Endothelial cell (in vitro differentiated cells): ENCODE measurements around the gene SV2B. TPM values are rescaled to one million over a fixed set of nuclear protein-coding genes. Genes with fewer than 3 reads are reported as not detected.

Experiments
- DNase-seq: peaks from one replicate; pipeline ENCODE4 v3.0.0; 2021; ENCODE audit warnings: low spot score
- H3K27ac Mint-ChIP-seq: one replicate; pipeline ENCODE4 v1.8.0; 2021; ENCODE audit warnings: mixed read lengths, inconsistent platforms; ENCODE audit not compliant: unreplicated experiment
- H3K27me3 Mint-ChIP-seq: one replicate; pipeline ENCODE4 v1.8.0; 2021; ENCODE audit warnings: mild to moderate bottlenecking, moderate library complexity, mixed read lengths, inconsistent platforms; ENCODE audit not compliant: unreplicated experiment
- H3K36me3 Mint-ChIP-seq: one replicate; pipeline ENCODE4 v1.8.0; 2021; ENCODE audit warnings: mild to moderate bottlenecking, low read depth, mixed read lengths, inconsistent platforms; ENCODE audit not compliant: unreplicated experiment
- H3K4me1 Mint-ChIP-seq: one replicate; pipeline ENCODE4 v1.8.0; 2021; ENCODE audit warnings: mild to moderate bottlenecking, mixed read lengths, inconsistent platforms; ENCODE audit not compliant: unreplicated experiment
- H3K4me3 Mint-ChIP-seq: one replicate; pipeline ENCODE4 v1.8.0; 2021; ENCODE audit warnings: mild to moderate bottlenecking, mixed read lengths, inconsistent platforms; ENCODE audit not compliant: unreplicated experiment
- H3K9me3 Mint-ChIP-seq: one replicate; pipeline ENCODE4 v1.8.0; 2021; ENCODE audit warnings: mixed read lengths, inconsistent platforms; ENCODE audit not compliant: unreplicated experiment
- total RNA-seq: library from RNA; stranded (reverse); fragmentation: NEBNext Ultra II Directional; extraction: Animal tissue kit (Norgen Biotek cat#: 25700); gene quantifications from one replicate; pipeline ENCODE4 v1.2.1, GENCODE V29; 2021; ENCODE audit not compliant: unreplicated experiment
- TF ChIP-seq, protein P1 (sequence below): fragments of 200-600 bp; sonication (generic); IDR thresholded peaks from one replicate; pipeline ENCODE4 v1.5.0; 2021; ENCODE audit warnings: antibody characterized with exemption; ENCODE audit not compliant: unreplicated experiment

The SV2B gene
- total RNA-seq, 1 donor from 2014 or later: 0.26 TPM

DNA sequence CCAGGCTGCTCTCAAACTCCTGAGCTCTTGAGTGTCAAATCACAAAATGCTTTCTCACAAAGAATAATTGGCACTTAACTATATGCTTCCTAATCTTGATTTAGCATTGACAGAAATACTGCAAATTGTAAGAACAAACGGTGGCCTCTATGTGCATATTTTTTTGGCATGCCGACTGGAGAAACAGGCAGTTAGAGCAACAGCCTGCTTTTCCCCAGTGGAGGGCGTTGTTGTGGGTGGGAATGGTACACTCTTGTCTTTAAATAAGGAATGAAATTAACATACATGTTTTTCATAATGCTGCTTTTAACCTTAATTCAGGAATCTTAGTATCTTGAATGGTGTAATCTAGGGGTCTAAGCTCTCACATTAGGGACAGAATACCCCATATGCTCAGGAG, 31.1 kb upstream of the SV2B start:
- Mint-ChIP-seq H3K36me3 (no peaks in the 10 kb centered on the region), H3K27me3 (peaks cover 4% of the 10 kb centered on the region), H3K4me1 (no peaks in the 10 kb centered on the region), H3K4me3 (no peak overlapping the region), H3K27ac (no peak overlapping the region), H3K9me3 (no peaks in the 10 kb centered on the region)
- TF ChIP-seq, protein P1, sequence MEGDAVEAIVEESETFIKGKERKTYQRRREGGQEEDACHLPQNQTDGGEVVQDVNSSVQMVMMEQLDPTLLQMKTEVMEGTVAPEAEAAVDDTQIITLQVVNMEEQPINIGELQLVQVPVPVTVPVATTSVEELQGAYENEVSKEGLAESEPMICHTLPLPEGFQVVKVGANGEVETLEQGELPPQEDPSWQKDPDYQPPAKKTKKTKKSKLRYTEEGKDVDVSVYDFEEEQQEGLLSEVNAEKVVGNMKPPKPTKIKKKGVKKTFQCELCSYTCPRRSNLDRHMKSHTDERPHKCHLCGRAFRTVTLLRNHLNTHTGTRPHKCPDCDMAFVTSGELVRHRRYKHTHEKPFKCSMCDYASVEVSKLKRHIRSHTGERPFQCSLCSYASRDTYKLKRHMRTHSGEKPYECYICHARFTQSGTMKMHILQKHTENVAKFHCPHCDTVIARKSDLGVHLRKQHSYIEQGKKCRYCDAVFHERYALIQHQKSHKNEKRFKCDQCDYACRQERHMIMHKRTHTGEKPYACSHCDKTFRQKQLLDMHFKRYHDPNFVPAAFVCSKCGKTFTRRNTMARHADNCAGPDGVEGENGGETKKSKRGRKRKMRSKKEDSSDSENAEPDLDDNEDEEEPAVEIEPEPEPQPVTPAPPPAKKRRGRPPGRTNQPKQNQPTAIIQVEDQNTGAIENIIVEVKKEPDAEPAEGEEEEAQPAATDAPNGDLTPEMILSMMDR: no peak
- DNase-seq: no peak

DNA sequence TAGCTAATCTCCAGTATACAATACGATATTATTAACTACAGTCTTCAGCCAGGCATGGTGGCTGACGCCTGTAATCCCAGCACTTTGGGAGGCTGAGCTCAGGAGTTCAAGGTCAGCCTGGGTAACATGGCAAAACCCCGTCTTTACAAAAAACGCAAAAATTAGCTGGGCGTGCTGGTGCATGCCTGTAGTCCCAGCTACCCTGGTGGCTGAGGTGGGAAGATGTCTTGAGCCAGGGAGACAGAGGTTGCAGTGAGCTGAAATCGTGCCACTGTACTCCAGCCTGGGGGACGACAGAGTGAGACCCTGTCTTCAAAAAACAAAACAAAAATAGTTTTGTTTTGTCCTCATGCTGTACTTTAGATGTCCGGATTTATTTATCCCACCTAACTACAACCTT, 29.2 kb upstream of the SV2B start:
- TF ChIP-seq, protein P1: no peak

DNA sequence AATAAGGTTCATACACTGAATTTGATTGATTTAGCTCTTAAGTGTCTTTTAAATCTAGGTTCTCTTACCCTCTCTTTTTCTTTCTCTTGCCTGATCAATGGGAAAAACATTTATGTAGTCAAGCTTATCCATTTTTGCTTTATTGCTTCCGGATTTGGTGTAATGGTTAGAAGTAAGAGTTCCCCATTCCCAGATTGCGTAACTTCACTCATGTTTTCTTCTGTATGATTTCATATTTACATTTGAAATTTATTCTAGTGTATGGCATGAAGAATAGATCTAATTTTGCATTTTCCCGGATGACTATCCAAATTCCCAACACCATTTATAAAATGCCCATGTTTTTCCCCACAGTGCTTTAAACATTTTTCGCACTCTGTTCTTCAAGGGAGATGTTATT, 27.9 kb upstream of the SV2B start:
- Mint-ChIP-seq H3K4me1 (no peaks in the 10 kb centered on the region), H3K36me3 (no peaks in the 10 kb centered on the region), H3K27me3 (peaks cover 4% of the 10 kb centered on the region)

More for the DNA sequence above, 29.2 kb upstream of the SV2B start:
- H3K27me3 Mint-ChIP-seq: peaks cover 4% of the 10 kb centered on the region
- no peak for DNase-seq
- H3K27ac Mint-ChIP-seq: no peak overlapping the region
- H3K36me3 Mint-ChIP-seq: no peaks in the 10 kb centered on the region
- H3K9me3 Mint-ChIP-seq: no peaks in the 10 kb centered on the region
- no peaks in the 10 kb centered on the region for H3K4me1 Mint-ChIP-seq
- no peak overlapping the region for H3K4me3 Mint-ChIP-seq

DNA sequence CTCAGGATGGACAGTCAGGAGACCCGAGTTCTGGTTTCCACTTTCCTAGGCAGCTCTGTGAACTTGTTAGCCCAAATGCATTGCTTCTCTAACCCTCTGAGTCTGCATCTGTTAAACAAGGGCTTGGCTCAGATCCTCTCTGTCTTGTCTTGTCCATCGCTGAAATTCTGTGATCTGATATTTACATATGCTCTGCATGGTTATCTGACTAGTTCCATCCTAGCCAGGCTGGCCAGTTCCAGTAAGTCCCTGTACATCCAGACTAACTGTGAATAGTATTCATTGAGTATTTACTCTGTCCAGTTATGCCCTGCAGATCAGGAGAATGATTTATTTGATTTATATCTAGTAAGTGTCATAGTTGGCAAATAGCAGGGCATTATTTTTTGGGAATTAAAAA, 27.0 kb upstream of the SV2B start:
- Mint-ChIP-seq H3K27me3 (peaks cover 4% of the 10 kb centered on the region), H3K4me3 (no peak overlapping the region), H3K27ac (no peak overlapping the region), H3K9me3 (no peaks in the 10 kb centered on the region), H3K4me1 (no peaks in the 10 kb centered on the region), H3K36me3 (no peaks in the 10 kb centered on the region)
- TF ChIP-seq, protein P1: no peak
- no peak for DNase-seq

More for the DNA sequence above, 27.9 kb upstream of the SV2B start:
- H3K4me3 Mint-ChIP-seq: no peak overlapping the region
- DNase-seq: no peak
- TF ChIP-seq, protein P1: no peak
- H3K9me3 Mint-ChIP-seq: no peaks in the 10 kb centered on the region
- H3K27ac Mint-ChIP-seq: no peak overlapping the region

DNA sequence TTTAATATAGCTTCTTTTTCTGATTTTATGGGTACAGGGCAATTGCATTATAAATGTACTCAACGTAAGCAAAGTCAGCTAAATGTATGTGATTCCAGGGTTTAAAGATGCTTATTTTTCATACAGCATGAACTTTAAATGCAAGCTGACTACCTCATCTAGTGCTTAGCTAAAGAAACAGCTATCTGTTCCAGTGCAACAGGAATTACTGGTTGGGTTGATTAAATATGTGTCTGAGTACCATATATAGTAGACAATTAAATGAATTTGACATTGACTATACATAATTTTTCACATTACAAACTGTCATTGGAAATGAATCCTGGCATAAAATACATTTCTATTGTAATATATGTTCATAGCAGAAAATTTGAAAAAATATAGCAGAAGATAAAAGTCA, 26.3 kb upstream of the SV2B start:
- DNase-seq: no peak
- no peak overlapping the region for H3K27ac Mint-ChIP-seq
- no peak overlapping the region for H3K4me3 Mint-ChIP-seq
- H3K27me3 Mint-ChIP-seq: peaks cover 1% of the 10 kb centered on the region
- TF ChIP-seq, protein P1: no peak
- no peaks in the 10 kb centered on the region for H3K4me1 Mint-ChIP-seq
- H3K36me3 Mint-ChIP-seq: no peaks in the 10 kb centered on the region
- no peaks in the 10 kb centered on the region for H3K9me3 Mint-ChIP-seq
